Measurements from ENCODE around the gene KCNIP3. TPM values are rescaled to one million over a fixed set of nuclear protein-coding genes. Genes with fewer than 3 reads are reported as not detected.
A peak's percentile ranks its signal among the peaks of the same experiment; 100 is the strongest.

KCNIP3 gene
- total RNA-seq, 1 donor from 2014 or later: 3.0 TPM

GRCh38 chr2:95336406-95336805 is 39.3 kb downstream of the KCNIP3 start:
- Histone ChIP-seq H3K36me3 (no peaks in the 10 kb centered on the region), H3K4me3 (no peak overlapping the region), H3K4me1 (no peaks in the 10 kb centered on the region), H3K27me3 (no peaks in the 10 kb centered on the region), H3K27ac (no peak overlapping the region), H3K9me3 (no peaks in the 10 kb centered on the region)
- TF ChIP-seq CTCF (IDR thresholded peaks at IDR 0.05): no peak
- ATAC-seq (no peak), DNase-seq (no peak)
- intact Hi-C loops (cut with DNase I): no loop called here

GRCh38 chr2:95337829-95338228 is 40.7 kb downstream of the KCNIP3 start:
- Histone ChIP-seq H3K4me3 (no peak overlapping the region), H3K27ac (no peak overlapping the region), H3K9me3 (no peaks in the 10 kb centered on the region), H3K27me3 (no peaks in the 10 kb centered on the region), H3K4me1 (no peaks in the 10 kb centered on the region), H3K36me3 (no peaks in the 10 kb centered on the region)
- DNase-seq (peak; percentile 40), ATAC-seq (no peak)
- no peak for TF ChIP-seq CTCF (IDR thresholded peaks at IDR 0.05)
- intact Hi-C loops (cut with DNase I): no loop called here

- H3K4me3 ChIP-seq: no peak overlapping the region
- peaks cover 16% of the 10 kb centered on the region for H3K27me3 ChIP-seq
- DNase-seq: peak; percentile 45
- ATAC-seq: no peak
- H3K36me3 ChIP-seq: no peaks in the 10 kb centered on the region
- intact Hi-C loops (cut with DNase I): no loop called here
- H3K4me1 ChIP-seq: peaks cover 11% of the 10 kb centered on the region
- no peaks in the 10 kb centered on the region for H3K9me3 ChIP-seq
- no peak for TF ChIP-seq CTCF (IDR thresholded peaks at IDR 0.05)
- H3K27ac ChIP-seq: no peak overlapping the region
Observed at GRCh38 chr2:95342556-95343320, 45.6 kb downstream of the KCNIP3 start.

- intact Hi-C loops (cut with DNase I): no loop called here
- DNase-seq: peak; percentile 37
- Histone ChIP-seq H3K36me3 (no peaks in the 10 kb centered on the region), H3K4me1 (peaks cover 11% of the 10 kb centered on the region), H3K9me3 (no peaks in the 10 kb centered on the region), H3K4me3 (no peak overlapping the region), H3K27me3 (peaks cover 16% of the 10 kb centered on the region), H3K27ac (no peak overlapping the region)
- no peak for TF ChIP-seq CTCF (IDR thresholded peaks at IDR 0.05)
- ATAC-seq: no peak
Observed at GRCh38 chr2:95343429-95344214, 46.5 kb downstream of the KCNIP3 start.

- Histone ChIP-seq H3K9me3 (no peaks in the 10 kb centered on the region), H3K4me1 (peaks cover 11% of the 10 kb centered on the region), H3K27me3 (peaks cover 16% of the 10 kb centered on the region), H3K27ac (no peak overlapping the region), H3K4me3 (no peak overlapping the region), H3K36me3 (no peaks in the 10 kb centered on the region)
- no peak for TF ChIP-seq CTCF (IDR thresholded peaks at IDR 0.05)
- ATAC-seq (no peak), DNase-seq (peak; percentile 33)
- intact Hi-C loops (cut with DNase I): no loop called here
Observed at GRCh38 chr2:95344215-95344583, 47.1 kb downstream of the KCNIP3 start.
